Raji (cell line): Measurements from ENCODE around the gene TMEM218.

ENCODE experiments used
- POLR2A ChIP-seq: IDR thresholded peaks from 2 replicates; pipeline ENCODE4 v1.6.1; 2011; ENCODE audit warnings: low read depth, low read length, control low read depth; ENCODE audit not compliant: insufficient read depth

The TMEM218 gene

DNA sequence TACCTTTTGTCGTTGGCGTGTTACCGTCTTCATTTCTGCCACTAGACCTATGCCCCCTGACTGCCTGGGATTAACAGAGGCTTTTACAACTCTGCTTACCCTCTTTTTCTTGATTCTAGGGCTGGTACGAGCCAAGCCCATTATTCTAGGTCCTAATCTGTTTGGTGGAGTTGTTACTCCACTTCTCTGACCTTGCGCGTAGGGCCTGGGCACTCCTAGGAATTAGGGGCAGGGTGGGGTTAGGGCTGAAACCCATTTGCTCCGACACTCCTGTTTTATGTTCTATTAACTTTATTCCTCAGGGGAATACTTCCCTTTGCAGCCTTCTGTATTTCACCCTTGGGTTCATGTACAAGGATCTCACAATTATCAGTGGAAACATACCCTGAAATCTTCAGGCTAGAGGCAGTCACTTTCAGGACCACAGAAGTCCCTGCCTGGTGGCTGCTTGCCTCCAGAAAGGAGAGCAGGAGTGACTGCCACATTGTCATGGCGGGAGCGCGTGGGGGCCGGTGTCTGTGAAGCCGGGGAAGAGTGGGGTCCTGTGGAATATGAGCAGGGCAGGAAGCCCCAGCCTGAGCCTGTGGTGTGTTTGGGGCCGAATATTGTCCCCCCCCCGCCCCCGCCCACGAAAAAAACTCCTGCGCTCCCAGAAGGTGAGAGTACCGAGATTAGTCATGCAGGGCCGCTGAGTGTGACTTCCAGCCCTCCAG is 49.1 kb downstream of the TMEM218 start:
- TF ChIP-seq POLR2A = no peak

DNA sequence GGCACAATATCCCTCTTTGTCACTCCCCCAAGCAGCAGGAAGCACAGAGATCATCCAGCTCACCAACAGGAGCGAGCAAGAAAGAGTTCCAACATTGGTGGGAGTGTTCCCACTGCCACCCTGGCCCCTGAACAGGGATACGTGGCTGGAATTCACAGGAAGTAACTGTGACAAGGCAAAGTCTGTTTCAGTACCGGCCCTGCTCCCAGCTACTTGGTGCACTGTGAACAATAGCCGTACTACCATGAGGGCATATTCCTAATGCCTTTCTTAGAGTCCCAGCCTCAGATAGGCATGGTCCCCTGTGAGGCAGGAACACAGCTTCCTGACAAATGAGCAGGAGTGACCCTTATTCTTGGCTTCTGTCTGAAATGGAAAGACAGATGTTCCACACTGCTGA is 50.1 kb downstream of the TMEM218 start:
- no peak for TF ChIP-seq POLR2A

- TF ChIP-seq POLR2A = no peak
Observed at GRCh38 chr11:125057693-125058016, 53.8 kb downstream of the TMEM218 start.

- TF ChIP-seq POLR2A = no peak
Observed at GRCh38 chr11:125056931-125057692, 54.3 kb downstream of the TMEM218 start.

GRCh38 chr11:125055107-125055715 is 56.2 kb downstream of the TMEM218 start:
- no peak for TF ChIP-seq POLR2A

DNA sequence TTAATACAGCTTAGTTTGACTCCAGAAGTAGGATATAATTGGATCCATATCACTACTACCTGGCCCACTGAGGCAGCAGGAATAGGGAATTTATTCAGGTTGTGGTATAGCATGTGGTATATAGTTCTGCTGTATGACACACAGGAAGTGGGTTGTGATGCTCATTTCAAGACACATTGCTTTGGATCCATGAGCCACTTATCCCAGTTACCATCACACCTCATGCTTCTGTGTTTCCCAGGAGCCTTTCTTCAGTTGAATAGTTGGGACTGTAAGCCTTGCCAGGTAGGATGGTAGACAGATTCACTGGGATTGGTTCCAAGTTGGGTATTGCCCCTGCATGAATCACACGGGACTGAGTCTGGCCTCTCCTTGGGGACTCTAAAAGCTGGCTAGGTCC is 58.3 kb downstream of the TMEM218 start:
- no peak for TF ChIP-seq POLR2A

DNA sequence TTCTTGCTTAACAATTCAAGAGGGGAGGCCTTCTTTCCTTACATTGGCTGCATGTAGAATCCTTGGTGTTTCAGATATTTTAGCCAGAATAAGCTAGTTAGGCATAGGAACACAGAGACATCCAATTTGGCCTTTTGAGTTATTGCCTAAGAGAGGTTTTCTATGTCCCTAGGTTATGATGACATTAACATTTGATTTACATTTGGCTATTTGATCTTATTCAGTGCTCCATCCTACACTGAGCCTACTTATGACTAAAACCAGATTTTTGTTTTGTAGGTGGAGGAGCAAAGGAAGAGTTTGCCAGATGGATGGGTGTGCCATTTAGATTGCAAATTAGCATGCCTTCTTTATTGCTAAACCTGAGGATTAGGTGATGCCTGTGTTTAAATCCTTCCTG is 59.4 kb downstream of the TMEM218 start:
- TF ChIP-seq POLR2A = no peak

- TF ChIP-seq POLR2A = no peak
Observed at GRCh38 chr11:125049164-125049792, 62.1 kb downstream of the TMEM218 start.
